Type B pancreatic cell (in vitro differentiated cells): ENCODE measurements around the gene DRICH1. TPM values are rescaled to one million over a fixed set of nuclear protein-coding genes. Genes with fewer than 3 reads are reported as not detected.
"Not testable (repeated sequence)": the region's sequence is repeated elsewhere in the genome, so short reads cannot be mapped to it uniquely, and the experiment has no call there.

Experiments used
- DNase-seq: peaks from one replicate; pipeline ENCODE4 v3.0.0; 2021; ENCODE audit warnings: mixed read lengths; ENCODE audit not compliant: unreplicated experiment; ENCODE audit errors: extremely low spot score
- H3K27ac Mint-ChIP-seq: 2 replicates; pipeline ENCODE4 v1.8.0; 2021; ENCODE audit warnings: mild to moderate bottlenecking, mixed read lengths
- H3K27me3 Mint-ChIP-seq: 2 replicates; pipeline ENCODE4 v1.8.0; 2021; ENCODE audit warnings: mixed read lengths
- H3K36me3 Mint-ChIP-seq: 2 replicates; pipeline ENCODE4 v1.8.0; 2021; ENCODE audit warnings: mixed read lengths
- H3K4me1 Mint-ChIP-seq: one replicate; pipeline ENCODE4 v1.8.0; 2021; ENCODE audit warnings: mixed read lengths; ENCODE audit not compliant: unreplicated experiment
- H3K4me3 Mint-ChIP-seq: 2 replicates; pipeline ENCODE4 v1.8.0; 2021; ENCODE audit warnings: mild to moderate bottlenecking, mixed read lengths
- H3K9me3 Mint-ChIP-seq: 2 replicates; pipeline ENCODE4 v1.8.0; 2021; ENCODE audit warnings: mixed read lengths
- total RNA-seq: library from RNA; stranded (reverse); gene quantifications from 2 replicates; pipeline ENCODE4 v1.2.1, GENCODE V29; 2021; ENCODE audit warnings: low replicate concordance
- TF ChIP-seq, protein P1 (sequence below): fragments of 200-600 bp; sonication (generic); conservative IDR thresholded peaks from 2 replicates; pipeline ENCODE4 v1.5.0; 2021; ENCODE audit warnings: antibody characterized with exemption, mild to moderate bottlenecking

Gene DRICH1
- total RNA-seq, 1 donor from 2014 or later, result 0.43 TPM

DNA sequence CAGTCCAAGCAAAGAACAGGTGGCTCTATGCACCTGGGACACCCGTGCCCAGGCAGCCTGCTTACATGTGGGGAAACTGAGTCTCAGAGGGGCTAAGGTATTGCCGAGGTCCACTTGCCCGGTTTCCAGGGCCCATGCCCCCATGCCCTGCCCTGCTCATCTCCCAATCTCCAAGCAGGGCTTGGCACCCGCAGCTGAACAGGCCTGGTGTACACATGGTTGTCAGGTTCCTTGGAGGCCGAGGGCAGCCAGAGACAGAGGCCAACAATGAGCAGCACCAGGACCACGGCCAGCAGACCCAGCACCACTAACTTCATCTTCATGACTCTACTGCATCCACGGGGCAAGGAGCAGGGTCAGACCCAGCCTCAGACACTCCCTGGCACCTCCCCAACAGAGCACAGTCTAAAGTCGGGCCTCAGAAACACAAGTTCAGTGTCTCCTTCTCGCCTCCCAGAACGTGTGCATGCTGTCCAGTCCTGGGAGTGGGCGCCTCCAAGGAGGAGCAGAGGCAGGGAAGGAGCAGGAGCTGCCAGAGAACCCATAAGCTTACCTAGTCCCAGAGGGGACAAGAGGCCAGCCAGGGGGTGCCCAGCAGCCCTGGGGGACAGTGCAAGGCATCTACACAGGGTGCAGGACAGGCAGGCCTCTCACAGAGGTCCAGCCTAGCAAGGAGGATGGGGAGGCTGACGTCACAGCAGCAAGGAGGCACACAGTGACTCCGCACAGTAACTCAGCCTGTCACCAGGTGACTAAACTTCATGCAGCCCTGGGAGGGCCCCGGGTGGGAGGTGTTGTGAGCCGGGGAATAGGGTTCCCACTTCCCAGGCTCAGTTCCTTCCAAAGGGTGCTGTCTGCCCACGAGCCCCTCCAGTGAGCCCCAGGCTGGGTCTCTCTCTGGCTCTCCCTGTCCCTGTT, 38.5 kb upstream of the DRICH1 start:
- H3K4me1 Mint-ChIP-seq, result no peaks in the 10 kb centered on the region
- no peaks in the 10 kb centered on the region for H3K9me3 Mint-ChIP-seq
- H3K27ac Mint-ChIP-seq, result no peak overlapping the region
- H3K27me3 Mint-ChIP-seq, result no peaks in the 10 kb centered on the region
- TF ChIP-seq, protein P1, sequence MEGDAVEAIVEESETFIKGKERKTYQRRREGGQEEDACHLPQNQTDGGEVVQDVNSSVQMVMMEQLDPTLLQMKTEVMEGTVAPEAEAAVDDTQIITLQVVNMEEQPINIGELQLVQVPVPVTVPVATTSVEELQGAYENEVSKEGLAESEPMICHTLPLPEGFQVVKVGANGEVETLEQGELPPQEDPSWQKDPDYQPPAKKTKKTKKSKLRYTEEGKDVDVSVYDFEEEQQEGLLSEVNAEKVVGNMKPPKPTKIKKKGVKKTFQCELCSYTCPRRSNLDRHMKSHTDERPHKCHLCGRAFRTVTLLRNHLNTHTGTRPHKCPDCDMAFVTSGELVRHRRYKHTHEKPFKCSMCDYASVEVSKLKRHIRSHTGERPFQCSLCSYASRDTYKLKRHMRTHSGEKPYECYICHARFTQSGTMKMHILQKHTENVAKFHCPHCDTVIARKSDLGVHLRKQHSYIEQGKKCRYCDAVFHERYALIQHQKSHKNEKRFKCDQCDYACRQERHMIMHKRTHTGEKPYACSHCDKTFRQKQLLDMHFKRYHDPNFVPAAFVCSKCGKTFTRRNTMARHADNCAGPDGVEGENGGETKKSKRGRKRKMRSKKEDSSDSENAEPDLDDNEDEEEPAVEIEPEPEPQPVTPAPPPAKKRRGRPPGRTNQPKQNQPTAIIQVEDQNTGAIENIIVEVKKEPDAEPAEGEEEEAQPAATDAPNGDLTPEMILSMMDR, result no peak
- DNase-seq, result no peak
- H3K36me3 Mint-ChIP-seq, result peaks cover 2% of the 10 kb centered on the region
- no peak overlapping the region for H3K4me3 Mint-ChIP-seq

DNA sequence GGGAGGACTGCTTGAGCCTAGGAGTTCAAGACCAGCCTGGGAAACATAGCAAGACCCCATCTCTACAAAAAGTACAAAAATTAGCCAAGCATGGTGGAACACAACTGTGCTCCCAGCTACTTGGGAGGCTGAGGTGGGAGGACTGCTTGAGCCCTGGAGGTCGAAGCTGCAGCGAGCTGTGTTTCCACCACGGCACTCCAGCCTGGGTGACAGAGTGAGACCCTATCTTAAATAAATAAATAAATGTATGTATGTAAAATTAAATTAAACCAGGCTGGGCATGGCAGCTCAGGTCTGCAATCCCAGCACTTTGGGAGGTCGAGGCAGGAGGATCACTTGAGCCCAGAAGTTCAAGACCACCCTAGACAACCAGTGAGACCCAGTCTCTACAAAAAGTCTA, 28.3 kb upstream of the DRICH1 start:
- not testable (repeated sequence) for H3K4me3 Mint-ChIP-seq, H3K9me3 Mint-ChIP-seq
- H3K36me3 Mint-ChIP-seq, result peaks cover 31% of the 10 kb centered on the region

DNA sequence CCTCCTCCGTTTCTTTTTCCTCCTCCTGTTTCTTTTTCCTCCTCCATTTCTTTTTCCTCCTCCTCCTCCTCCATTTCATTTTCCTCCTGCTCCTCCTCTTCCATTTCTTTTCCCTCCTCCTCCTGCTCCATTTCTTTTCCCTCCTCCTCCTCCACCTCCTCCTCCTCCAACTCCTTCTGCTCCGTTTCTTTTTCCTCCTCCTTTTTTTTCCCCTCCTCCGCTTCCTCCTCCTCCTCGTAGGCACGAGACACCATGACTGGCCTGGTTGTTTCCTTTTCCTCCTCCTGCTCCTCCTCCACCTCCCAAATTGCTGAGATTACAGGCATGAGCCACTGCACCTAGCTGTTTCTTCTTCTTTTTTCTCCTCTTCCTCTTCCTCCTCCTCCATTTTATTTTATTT, 25.6 kb upstream of the DRICH1 start:
- H3K36me3 Mint-ChIP-seq, result peaks cover 21% of the 10 kb centered on the region
- no peak for DNase-seq
- H3K27ac Mint-ChIP-seq, result no peak overlapping the region
- no peaks in the 10 kb centered on the region for H3K9me3 Mint-ChIP-seq
- TF ChIP-seq, protein P1, result no peak
- no peaks in the 10 kb centered on the region for H3K27me3 Mint-ChIP-seq
- H3K4me1 Mint-ChIP-seq, result no peaks in the 10 kb centered on the region
- no peak overlapping the region for H3K4me3 Mint-ChIP-seq

More for the DNA sequence above, 28.3 kb upstream of the DRICH1 start:
- H3K27me3 Mint-ChIP-seq, H3K4me1 Mint-ChIP-seq, DNase-seq, H3K27ac Mint-ChIP-seq: not testable (repeated sequence)

DNA sequence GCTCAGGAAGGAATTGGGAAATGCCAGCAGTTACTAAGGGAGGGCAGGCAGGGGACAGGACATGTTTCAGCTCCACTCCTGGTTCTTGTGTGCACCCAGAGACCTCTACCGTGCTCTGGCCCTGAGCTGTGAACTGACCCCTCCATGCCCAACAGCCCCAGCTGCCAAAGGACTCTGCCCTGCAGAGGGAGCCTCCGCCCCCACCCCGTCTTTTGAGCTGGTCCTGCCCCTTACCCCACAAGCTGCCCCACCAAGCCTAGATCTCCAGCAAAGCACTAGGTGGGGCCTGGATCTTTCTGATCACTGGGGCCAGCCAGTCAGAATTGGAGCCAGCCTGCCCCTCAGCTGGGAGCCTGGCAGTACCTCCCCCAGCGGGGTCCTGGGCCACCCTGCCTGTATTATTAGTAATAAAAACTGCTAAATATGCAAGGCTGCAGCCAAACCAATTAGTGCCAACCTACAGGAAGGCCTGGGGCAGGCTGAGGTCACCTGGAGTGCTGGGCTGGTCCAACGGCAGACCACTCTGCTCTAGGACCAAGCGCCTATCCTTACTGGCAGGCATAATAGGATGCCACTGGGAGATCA, 23.9 kb upstream of the DRICH1 start:
- TF ChIP-seq, protein P1, result no peak
- H3K4me3 Mint-ChIP-seq, result no peak overlapping the region
- H3K9me3 Mint-ChIP-seq, result no peaks in the 10 kb centered on the region
- no peak overlapping the region for H3K27ac Mint-ChIP-seq
- H3K4me1 Mint-ChIP-seq, result no peaks in the 10 kb centered on the region
- H3K27me3 Mint-ChIP-seq, result no peaks in the 10 kb centered on the region
- peaks cover 12% of the 10 kb centered on the region for H3K36me3 Mint-ChIP-seq
- DNase-seq, result no peak

DNA sequence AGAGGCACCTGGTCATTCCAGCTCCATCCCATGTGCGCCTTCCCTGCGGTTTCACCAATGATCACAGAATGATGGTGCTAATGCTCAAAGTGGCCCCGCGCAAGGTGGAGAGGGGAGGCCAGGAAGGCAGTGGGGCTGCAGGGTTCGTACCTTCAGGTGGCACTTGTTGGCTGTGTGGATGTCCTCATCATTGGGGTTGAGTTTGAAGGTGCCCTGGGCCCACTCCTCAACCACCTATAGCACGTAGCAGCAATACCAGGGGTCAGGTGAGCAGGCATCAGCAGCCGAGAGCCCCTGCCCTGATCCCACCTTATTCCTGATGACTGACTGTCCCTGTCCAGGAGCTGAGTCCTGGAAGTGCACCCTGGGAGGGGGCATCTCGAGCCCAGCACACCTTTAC, 20.6 kb upstream of the DRICH1 start:
- TF ChIP-seq, protein P1, result no peak
- Mint-ChIP-seq H3K36me3 (peaks cover 3% of the 10 kb centered on the region), H3K27ac (no peak overlapping the region), H3K27me3 (no peaks in the 10 kb centered on the region), H3K4me1 (no peaks in the 10 kb centered on the region), H3K9me3 (no peaks in the 10 kb centered on the region), H3K4me3 (no peak overlapping the region)
- no peak for DNase-seq

DNA sequence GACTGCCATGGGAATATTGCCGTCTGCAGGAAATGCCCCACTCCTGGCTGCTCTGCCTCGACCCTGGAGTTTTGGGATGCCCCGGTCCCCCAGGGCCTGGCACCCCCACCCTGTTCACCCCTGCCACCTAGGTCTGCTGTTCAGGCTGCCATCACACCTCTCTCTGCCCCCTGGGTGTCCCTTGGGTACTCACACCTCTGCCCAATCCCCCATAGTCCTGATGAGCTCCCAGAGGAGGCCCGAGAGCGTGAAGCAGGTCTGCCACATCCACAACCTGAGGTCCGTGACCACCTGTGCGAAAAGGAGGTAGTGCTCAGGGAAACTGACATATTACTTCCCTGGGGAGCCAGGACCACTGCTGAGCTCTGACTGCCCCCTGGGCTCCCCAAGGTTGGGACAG, 20.2 kb upstream of the DRICH1 start:
- no peak overlapping the region for H3K4me3 Mint-ChIP-seq
- H3K4me1 Mint-ChIP-seq, result no peaks in the 10 kb centered on the region
- TF ChIP-seq, protein P1, result no peak
- no peak for DNase-seq
- no peaks in the 10 kb centered on the region for H3K27me3 Mint-ChIP-seq
- H3K9me3 Mint-ChIP-seq, result no peaks in the 10 kb centered on the region
- H3K36me3 Mint-ChIP-seq, result peaks cover 3% of the 10 kb centered on the region
- H3K27ac Mint-ChIP-seq, result no peak overlapping the region
